Measurements from ENCODE around the gene MRPS15.

The MRPS15 gene

GRCh38 chr1:36458910-36459309 is 5.3 kb downstream of the MRPS15 start:
- TF ChIP-seq CTCF (IDR thresholded peaks at IDR 0.05; ENCODE audit: low read depth, low read length, missing control alignments) = no peak
- no peak overlapping the region for H3K4me3 ChIP-seq (ENCODE audit: low read depth, low read length)
- no peak for DNase-seq (ENCODE audit: low read depth)
- in situ Hi-C loops (cut with HindIII; ENCODE audit: low sequenced_read_pairs) = no loop called here

DNA sequence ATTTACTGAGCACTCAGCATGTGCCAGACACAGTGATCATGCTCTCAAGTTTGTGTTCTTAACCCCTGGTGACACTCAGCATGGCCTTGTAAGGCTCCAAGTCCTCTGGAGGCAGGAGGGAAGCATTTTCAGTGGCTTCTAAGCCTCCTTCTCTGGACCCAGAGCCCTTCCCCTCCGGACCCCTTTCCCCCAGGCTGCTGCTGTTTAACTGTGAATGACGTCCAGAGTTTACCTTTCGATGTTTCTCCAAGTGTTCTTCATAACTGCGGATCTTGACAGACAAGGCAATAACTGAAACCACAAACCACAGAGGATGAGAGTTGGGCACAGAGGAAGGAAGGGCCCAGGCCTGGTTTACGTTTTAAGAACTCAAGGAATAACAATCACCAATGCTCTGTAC is 6.5 kb downstream of the MRPS15 start:
- TF ChIP-seq CTCF (IDR thresholded peaks at IDR 0.05; ENCODE audit: low read depth, low read length, missing control alignments) = no peak
- no peak for DNase-seq (ENCODE audit: low read depth)
- no peak overlapping the region for H3K4me3 ChIP-seq (ENCODE audit: low read depth, low read length)
- in situ Hi-C loops (cut with HindIII; ENCODE audit: low sequenced_read_pairs) = no loop called here

- DNase-seq (ENCODE audit: low read depth) = no peak
- no peak overlapping the region for H3K4me3 ChIP-seq (ENCODE audit: low read depth, low read length)
- in situ Hi-C loops (cut with HindIII; ENCODE audit: low sequenced_read_pairs) = no loop called here
- TF ChIP-seq CTCF (IDR thresholded peaks at IDR 0.05; ENCODE audit: low read depth, low read length, missing control alignments) = no peak
These were observed 7.7 kb downstream of the MRPS15 start for GRCh38 chr1:36456391-36456928.

DNA sequence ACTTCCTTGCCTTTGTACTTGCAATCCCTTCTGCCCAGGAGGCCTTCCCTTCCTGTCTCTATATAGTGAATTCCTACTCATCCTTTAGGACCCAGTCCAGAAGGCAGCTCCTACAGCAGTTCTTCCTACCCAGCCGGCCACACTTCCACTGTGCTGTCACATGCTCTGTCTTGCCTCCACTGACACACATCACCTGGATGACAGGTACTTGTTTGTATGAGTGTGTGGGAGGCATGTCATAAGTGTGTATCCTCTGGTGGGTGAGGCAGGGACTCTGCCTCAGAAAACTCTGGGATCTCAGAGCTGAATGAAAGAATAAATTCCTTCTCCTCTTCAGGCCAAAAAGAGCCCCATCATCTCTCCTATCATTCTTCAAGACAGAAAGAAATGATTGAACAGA is 8.8 kb downstream of the MRPS15 start:
- TF ChIP-seq CTCF (IDR thresholded peaks at IDR 0.05; ENCODE audit: low read depth, low read length, missing control alignments) = no peak
- no peak for DNase-seq (ENCODE audit: low read depth)
- no peak overlapping the region for H3K4me3 ChIP-seq (ENCODE audit: low read depth, low read length)
- in situ Hi-C loops (cut with HindIII; ENCODE audit: low sequenced_read_pairs) = no loop called here

DNA sequence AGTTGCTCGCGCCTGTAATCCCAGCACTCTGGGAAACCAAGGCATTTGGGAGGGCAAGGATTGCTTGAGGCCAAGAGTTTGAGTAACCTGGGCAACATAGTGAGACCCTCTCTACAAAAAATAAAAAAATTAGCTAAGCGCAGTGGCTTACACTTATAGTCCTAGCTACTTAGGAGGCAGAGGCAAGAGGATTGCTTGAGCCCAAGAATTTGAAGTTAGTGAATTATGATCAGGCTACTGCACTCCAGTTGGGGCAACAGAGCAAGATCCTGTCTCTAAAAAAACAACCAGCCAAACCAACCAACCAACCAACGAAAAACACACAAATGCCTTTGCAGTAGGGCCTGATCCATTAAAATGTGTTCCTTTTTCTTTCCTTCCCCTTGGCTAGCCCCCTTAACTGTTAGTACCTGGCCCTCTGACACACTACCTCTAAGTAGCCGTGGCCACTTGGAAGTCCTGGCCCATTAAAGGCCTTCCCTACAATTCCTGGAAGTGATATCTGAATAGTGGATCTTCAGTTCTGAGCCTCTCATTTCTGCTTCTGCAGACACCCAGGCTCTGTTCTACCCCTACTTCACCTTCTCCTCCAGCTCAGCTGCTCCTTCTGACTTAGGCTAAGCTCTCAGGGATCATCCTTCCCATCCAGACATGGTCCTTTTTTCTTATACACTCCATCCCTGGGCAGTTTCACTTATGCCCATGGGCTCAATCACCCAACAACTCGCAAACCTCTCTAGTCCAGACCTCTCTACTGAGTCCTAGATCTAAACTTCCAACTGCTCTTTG is 10.4 kb downstream of the MRPS15 start:
- H3K4me3 ChIP-seq (ENCODE audit: low read depth, low read length) = no peak overlapping the region
- DNase-seq (ENCODE audit: low read depth) = no peak
- no peak for TF ChIP-seq CTCF (IDR thresholded peaks at IDR 0.05; ENCODE audit: low read depth, low read length, missing control alignments)
- in situ Hi-C loops (cut with HindIII; ENCODE audit: low sequenced_read_pairs) = no loop called here

DNA sequence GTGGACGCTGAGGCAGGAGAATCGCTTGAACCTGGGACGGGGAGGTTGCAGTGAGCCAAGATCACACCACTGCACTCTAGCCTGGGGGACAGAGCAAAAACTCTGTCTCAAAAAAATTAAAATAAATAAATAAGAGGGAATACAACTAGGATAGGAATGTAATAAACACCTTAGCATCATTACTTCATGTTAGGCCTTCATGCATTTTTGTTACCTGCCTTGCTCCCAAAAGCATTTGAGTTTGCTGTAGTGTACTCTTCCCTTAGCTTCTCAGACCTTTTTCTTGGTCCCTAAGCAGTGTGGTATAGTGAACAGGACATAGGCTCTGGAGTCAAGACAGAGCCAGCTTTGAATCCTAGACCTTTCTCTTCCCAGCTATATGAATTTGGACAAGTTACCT is 11.1 kb downstream of the MRPS15 start:
- no peak for TF ChIP-seq CTCF (IDR thresholded peaks at IDR 0.05; ENCODE audit: low read depth, low read length, missing control alignments)
- no peak overlapping the region for H3K4me3 ChIP-seq (ENCODE audit: low read depth, low read length)
- in situ Hi-C loops (cut with HindIII; ENCODE audit: low sequenced_read_pairs) = no loop called here
- no peak for DNase-seq (ENCODE audit: low read depth)
